NK-92 treated with Interleukin-12 subunit alpha and Interleukin-12 subunit beta, amount 100 ng/mL, for 24 hours (cell line): ENCODE data around the gene BCAN.

Experiments used
- DNase-seq: peaks from one replicate; lab custom pipeline; 2025; lab: John Stamatoyannopoulos, UW

The BCAN gene

DNA sequence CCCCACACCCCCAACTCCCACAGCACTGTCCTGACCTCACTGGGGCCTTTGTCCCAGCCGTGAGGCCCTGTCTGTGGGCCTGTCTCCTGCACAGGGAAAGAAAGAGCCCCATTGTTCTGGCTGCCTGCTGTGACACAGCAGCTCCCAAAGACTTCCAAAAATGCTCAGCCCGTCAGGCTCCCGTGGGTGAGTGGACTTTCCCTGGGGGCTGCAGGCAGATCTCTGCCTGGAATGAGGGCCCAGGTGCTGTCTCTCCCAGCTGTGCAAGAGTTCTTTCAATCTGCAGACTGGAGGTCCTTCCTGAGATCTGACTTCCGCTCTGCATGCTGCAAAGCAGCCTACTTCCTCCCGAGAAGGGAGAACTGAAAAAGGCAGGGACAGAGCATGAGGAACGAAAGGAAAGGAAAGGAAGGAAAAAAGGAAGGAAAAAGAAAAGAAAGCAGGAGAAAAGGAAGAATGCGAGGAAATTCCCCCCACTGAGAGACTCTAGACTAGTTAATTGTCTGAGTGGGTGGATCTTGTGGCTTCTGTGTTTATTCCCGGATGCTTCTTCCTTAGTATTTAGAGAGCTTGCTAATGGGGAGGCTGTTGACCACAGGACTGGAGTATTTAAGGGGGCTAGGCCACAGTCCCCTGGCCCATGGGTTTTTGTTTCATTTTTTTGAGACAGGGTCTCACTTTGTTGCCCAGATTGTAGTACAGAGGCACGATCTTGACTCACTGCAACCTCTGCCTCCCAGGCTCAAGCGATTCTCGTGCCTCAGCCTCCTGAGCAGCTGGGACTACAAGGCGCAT is 20.3 kb downstream of the BCAN start:
- DNase-seq: no peak

DNA sequence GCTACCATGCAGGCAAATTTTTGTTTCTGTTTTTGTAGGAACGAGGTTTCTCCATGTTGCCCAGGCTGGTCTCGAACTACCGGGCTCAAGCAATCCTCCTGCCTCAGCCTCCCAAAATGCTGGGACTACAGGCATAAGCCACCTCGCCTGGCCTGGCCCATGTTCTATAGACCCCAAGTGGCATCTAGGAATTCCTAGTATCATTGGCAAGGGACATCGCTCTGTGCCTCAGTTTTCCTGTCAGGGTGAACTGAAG is 20.8 kb downstream of the BCAN start:
- no peak for DNase-seq

- DNase-seq: no peak
Observed at GRCh38 chr1:156663178-156663577, 21.3 kb downstream of the BCAN start.

- no peak for DNase-seq
Observed at GRCh38 chr1:156664046-156664766, 22.3 kb downstream of the BCAN start.

DNA sequence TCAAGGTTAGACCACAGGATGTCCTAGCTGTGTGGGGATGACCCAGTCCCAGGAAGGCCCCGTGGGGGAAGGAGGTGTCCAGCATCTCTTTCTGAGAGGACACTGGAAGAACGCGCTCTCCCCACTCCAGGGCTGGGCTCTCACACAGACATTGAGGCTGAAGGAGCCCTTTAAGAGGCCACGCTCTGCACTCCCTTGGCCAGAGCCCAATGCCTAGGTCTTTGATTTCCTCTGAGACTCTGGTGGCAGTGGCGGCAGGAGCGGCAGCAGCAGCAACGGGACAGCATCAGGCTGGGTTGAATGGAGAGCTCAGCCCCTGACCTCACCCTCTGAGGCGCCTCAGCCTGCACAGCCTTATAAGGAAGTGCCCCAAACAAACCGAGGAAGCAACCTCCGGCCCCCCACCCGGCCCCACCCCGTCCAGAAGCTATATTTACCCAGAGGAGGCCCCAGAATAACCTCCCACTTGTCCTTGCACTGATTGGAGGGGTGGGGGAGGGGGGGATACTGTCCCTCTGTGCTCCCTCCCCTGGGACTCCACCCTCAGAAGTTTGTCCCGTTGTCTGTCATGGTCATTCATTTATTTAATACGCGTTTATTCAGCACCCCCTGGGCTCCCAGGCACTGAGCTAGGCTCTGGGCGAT is 23.0 kb downstream of the BCAN start:
- DNase-seq: no peak

GRCh38 chr1:156665539-156665938 is 23.6 kb downstream of the BCAN start:
- DNase-seq: no peak

DNA sequence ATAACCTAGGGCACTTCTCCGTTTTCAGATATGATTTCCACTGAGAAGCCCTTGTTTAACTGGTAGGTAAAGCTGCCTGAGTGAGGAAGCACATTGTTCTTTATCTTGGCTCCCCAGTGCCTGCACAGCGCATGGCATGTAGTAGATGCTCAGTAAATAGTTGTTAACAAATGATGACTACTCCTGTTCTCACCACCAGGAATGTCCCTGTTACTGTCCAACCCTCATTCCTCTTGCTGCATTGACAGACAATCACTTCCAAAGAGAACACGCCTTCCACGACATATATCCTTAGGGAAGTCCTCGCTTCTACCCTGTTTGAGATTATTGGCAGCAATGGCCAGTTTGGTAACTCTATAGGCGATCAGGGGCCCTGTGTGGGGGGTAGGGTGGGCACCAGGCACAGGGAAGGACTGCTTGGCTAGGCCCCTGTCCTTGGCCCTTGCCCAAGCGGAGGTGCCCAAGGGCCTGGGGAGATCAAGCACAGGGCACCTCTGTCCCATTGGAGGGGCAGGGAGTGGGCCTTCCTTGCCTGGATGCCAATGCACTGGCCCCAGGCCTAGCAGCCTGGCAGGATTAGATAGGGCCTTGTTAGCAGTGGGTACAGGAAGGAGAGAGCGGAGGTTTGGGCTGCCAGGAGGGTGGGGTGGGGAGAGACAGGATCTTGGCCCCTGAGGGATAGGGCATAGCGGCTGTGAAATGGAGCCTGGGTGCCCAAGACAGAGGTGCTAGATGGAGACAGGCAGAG is 25.1 kb downstream of the BCAN start:
- DNase-seq: no peak

DNA sequence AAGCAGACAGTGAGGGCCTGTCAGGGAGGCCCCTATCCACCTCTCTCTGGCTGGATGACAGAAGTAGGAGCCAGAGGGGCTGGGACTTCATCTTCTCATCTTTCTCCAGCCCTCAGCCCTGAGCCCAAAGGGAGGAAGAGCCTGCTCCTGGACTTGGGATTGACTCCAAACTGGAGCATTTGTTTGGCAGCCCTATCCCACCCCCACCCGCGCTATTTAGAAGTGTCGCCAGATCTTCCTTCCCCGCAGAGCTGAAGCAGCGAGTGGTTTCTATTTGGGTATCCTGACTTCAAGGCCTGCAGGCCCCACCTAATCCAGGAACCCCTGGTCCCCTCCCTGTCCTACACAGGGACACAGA is 25.7 kb downstream of the BCAN start:
- DNase-seq: no peak

GRCh38 chr1:156667968-156668709 is 26.2 kb downstream of the BCAN start:
- DNase-seq: no peak

- DNase-seq: no peak
Observed at GRCh38 chr1:156668801-156669637, 27.1 kb downstream of the BCAN start.

GRCh38 chr1:156669794-156670193 is 27.9 kb downstream of the BCAN start:
- no peak for DNase-seq

DNA sequence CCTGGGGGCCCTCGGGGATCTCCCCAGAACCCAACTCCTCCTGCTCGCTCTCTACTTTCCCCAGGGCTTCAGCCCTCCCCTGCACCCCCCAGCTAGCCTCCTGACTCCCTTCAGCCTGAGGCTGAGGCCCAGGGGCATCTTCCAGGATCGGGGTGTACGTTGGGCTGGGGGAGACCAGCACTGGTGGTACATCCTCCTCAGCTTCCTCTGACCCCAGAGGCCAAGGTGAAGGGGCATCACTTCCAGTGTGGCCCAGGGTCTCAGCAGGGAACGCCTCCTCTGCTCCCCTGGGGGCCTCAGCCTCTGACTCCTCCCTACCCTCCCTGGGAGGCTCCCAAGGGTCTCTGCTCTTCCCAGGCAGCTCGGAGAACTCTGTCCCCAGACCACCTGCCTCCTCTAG is 28.4 kb downstream of the BCAN start:
- no peak for DNase-seq

GRCh38 chr1:156670791-156671190 is 28.9 kb downstream of the BCAN start:
- no peak for DNase-seq

DNA sequence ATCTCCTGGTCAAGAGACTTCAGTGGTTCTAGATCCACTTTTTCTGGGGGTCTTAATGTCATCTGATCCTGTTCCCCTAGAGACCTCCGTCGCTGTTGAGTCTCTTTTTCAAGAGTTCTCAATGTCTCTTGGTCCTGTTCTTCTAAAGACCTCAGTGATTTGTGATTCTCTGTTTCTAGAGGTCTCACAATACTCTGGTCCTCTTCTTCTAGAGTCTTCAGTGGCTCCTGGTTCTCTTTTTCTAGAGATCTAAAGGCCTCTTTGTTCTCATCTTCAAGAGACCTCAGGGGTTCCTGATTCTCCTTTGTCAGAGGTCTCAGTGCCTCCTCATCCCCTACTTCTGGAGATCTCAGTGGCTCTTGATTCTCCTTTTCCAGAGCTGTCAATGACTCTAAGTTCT is 29.9 kb downstream of the BCAN start:
- DNase-seq: no peak

GRCh38 chr1:156673387-156674121 is 31.6 kb downstream of the BCAN start:
- no peak for DNase-seq

DNA sequence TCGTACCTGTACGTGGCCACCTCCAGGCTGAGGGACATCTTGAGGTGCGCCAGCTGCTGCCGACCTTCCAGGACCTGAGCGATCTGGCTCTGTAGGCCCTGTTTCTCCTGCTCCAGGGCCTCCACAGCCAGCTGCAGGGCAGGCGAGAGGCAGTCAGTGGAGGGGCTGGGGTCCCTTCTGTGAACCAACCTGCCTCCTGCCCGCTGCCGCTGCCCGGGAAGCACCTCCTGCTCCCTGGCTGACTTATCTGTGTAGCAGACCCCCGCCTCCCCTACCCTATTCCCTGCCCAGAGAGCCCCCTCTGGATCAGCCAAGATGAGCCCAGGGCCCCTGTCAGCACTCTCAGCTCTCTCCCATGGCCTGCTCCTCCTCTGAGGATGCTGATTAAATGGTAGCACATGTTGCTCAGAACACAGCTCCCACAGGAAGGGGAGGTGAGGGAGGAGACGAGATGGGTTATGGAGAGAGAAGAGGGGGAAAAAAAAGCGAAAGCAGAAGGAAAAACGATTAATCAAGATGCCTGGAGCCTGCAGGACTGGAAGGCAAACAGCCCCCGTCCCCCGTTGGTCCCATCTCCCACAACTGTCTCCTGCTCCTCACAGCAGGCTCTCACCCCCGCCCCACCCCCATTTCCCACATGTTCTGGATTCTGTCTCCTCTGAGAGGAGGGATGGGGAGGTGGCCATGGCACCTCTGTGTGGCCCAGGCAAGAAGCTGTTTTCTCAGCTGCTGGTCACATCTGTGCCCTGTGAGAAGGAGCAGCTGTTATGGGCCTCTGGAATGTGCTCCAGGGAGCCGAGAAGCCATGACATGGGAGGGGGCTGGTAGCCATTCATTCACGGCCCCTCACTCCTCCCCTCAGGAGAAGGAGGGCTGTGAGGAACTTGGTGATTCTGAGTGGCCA is 33.5 kb downstream of the BCAN start:
- DNase-seq: no peak

- no peak for DNase-seq
Observed at GRCh38 chr1:156676114-156676819, 34.4 kb downstream of the BCAN start.

DNA sequence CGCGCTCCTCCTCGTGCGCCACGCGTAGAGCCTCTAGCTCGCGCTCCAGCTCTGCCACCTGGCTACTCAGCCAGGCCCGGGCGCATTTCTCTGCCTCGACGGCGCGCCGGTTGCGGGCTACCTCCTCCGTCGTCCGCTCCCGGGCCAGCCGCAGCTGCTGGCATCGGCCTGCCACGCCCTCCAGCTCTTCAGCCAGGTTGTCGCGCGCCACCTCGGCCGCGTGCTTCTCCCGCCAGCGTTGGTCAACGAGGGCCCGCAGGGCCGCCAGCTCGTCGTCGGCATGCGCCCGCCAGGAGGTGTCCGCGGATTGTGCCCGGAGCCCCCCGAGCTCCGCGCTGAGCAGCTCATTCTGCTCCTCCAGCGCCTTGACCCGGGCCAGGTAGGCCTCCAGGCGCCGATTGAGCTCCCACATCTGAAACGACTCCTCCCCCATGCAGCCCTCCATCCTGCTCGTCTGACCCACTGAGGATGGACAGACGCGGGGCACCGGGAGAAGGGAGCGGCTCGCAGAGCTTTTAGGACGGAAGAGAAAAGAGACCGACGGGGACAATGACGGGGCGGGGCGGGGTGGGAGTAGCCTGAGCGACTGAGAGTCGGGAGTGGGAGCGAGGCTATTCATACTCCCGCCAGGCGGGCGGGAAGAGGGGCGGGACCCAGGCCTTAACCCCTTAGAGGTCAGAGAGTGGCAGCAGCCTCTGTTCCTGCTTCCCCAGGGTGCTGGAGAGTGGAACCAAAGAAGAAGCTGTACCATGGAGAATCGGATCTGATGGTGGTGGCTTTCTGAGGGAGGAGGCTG is 35.1 kb downstream of the BCAN start, which contains the start of gene NES:
TSS of gene NES (minus strand) at position 588 of the 796 bp plus-strand sequence. CDS start at position 445, 143 bp downstream.
- no peak for DNase-seq
